Measurements from ENCODE around the gene SPON1.
"Not testable (repeated sequence)": the region's sequence is repeated elsewhere in the genome, so short reads cannot be mapped to it uniquely, and the experiment has no call there.

The SPON1 gene

DNA sequence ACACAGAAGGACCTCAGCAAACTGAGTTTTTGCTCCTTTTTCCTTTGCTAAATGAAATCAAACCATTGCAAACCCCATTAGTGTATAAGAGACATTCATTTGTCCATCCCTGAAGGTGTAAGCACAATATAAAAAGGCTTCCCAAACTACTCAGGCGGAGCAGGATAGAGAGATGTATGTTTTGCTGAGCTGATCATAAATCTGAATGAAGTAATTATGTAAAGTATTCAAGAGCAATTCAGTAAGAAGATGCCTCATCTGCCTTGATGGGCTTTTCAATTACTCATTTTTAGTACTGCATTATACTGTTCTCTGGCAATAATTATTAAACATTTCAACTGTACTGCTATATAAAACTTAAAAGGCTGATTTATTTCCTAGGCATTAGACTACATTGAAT is 65.0 kb downstream of the SPON1 start:
- TF ChIP-seq, protein P1, sequence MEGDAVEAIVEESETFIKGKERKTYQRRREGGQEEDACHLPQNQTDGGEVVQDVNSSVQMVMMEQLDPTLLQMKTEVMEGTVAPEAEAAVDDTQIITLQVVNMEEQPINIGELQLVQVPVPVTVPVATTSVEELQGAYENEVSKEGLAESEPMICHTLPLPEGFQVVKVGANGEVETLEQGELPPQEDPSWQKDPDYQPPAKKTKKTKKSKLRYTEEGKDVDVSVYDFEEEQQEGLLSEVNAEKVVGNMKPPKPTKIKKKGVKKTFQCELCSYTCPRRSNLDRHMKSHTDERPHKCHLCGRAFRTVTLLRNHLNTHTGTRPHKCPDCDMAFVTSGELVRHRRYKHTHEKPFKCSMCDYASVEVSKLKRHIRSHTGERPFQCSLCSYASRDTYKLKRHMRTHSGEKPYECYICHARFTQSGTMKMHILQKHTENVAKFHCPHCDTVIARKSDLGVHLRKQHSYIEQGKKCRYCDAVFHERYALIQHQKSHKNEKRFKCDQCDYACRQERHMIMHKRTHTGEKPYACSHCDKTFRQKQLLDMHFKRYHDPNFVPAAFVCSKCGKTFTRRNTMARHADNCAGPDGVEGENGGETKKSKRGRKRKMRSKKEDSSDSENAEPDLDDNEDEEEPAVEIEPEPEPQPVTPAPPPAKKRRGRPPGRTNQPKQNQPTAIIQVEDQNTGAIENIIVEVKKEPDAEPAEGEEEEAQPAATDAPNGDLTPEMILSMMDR (IDR thresholded peaks at IDR 0.05; ENCODE audit: low read depth, low read length, missing control alignments) = no peak
- H3K27me3 ChIP-seq (replicated peaks) = no peaks in the 10 kb centered on the region
- H3K36me3 ChIP-seq (replicated peaks) = no peaks in the 10 kb centered on the region
- no peak overlapping the region for H3K4me3 ChIP-seq (ENCODE audit: low read depth, low read length)
- no peak for DNase-seq
- in situ Hi-C loops (cut with HindIII; ENCODE audit: low pct_ligation_motif_present, low sequenced_read_pairs) = no loop called here
- no peak overlapping the region for H3K27ac ChIP-seq

DNA sequence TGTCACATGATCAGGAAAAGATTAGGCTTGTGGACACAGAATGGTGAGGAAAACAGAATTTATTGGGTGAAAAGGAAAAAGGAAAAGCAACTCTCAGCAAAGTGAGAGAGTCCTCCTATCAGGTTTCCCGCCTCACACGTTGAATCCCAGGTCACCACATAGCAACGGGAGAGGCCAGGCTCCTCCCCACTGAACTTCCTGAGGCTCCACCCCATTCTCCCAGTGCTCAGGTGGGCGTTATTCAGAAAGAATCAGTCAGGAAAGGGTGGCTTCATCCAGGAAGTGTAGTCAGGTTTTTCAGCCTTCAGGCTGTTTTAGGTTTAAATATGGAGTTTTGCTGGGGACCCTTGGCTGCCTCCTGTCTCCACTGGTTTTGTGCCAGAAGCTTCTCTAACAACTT is 66.9 kb downstream of the SPON1 start:
- in situ Hi-C loops (cut with HindIII; ENCODE audit: low pct_ligation_motif_present, low sequenced_read_pairs) = no loop called here
- DNase-seq = no peak

DNA sequence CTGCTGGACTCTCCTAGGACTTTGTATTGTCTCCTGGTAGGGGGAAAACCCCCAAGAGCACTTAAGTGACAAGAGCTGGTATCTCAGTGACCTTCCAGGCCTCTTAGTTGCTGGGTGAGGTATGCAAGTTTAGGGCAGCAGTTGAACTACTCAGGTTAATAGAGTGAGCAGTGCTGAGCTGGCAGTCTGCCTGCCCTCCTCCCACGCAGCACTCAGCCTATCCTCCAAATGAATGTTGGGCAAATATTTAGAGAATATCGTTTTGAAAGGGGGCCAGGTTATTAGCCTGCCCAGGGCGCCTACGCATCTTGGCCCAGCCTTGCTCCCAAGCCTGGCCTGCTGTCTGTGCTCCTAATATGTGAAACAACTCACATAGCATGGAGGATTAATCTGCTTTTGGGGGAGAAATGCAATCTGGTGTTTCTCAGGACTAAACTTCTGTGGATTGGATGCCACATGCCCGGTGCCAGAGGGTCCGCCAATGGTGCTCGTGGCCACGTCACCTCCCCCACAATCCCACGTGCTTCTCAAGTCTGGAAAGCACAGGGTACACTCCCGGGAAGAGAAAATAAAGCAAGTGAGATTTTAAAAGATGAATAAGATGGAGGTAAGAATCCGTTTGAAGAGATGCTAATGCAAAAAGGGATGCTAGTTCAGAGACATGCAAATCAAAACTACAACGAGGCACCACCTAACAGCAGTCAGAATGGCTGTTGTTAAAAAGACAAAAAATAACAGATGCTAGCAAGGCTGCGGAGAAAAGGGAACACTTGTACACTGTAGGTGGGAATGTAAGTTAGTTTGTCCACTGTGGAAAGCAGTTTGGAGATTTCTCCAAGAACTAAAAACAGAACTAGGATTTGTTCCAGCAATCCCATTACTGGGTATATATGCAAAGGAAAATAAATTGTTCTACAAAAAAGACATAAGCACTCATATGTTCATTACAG is 67.7 kb downstream of the SPON1 start:
- in situ Hi-C loops (cut with HindIII; ENCODE audit: low pct_ligation_motif_present, low sequenced_read_pairs) = no loop called here
- Histone ChIP-seq H3K36me3 (replicated peaks) (no peaks in the 10 kb centered on the region), H3K27me3 (replicated peaks) (no peaks in the 10 kb centered on the region), H3K27ac (no peak overlapping the region), H3K4me3 (ENCODE audit: low read depth, low read length) (no peak overlapping the region)
- TF ChIP-seq, protein P1 (IDR thresholded peaks at IDR 0.05; ENCODE audit: low read depth, low read length, missing control alignments) = no peak
- DNase-seq = peak; percentile 24

More for the DNA sequence above, 66.9 kb downstream of the SPON1 start:
- TF ChIP-seq, protein P1 (IDR thresholded peaks at IDR 0.05; ENCODE audit: low read depth, low read length, missing control alignments) = no peak
- no peaks in the 10 kb centered on the region for H3K27me3 ChIP-seq (replicated peaks)
- H3K27ac ChIP-seq = no peak overlapping the region
- H3K4me3 ChIP-seq (ENCODE audit: low read depth, low read length) = no peak overlapping the region
- no peaks in the 10 kb centered on the region for H3K36me3 ChIP-seq (replicated peaks)

DNA sequence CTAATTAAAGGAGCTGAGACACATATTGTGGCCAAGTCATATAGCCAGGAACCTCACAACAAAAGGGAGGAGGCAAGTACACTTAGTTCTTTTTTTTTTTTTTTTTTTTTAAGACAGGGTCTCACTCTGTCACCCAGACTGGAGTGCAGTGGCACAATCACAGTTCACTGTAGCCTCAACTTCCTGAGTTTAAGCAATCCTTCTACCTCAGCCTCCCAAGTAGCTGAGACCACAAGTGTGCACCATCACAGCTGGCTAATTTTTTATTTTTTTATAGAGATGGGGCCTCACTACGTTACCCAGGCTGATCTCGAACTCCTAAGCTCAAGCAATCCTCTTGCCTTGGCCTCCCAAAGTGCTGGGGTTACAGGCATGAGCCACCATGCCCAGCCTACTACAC is 73.0 kb downstream of the SPON1 start:
- H3K27ac ChIP-seq; H3K36me3 ChIP-seq (replicated peaks); H3K27me3 ChIP-seq (replicated peaks); DNase-seq; H3K4me3 ChIP-seq (ENCODE audit: low read depth, low read length); in situ Hi-C loops (cut with HindIII; ENCODE audit: low pct_ligation_motif_present, low sequenced_read_pairs): not testable (repeated sequence)

DNA sequence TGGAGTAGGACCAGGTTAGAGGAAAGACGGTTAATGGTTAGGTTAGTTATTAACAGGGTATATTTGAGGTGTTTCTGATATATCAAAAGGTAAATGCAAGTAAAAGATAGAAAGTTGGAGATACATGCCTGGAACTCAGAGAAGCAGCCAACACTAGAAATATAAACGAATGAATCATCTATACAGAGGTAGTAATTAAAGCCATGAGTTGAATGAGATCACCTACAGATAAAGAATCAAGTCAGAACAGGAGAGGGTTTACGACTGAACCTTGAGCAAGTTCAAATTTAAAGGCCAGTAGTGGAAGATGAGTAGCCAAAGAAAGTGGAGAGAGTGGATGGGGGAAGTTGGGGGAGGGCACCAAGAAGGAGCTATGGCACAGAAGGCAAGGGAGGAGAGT is 73.9 kb downstream of the SPON1 start:
- TF ChIP-seq, protein P1 (IDR thresholded peaks at IDR 0.05; ENCODE audit: low read depth, low read length, missing control alignments) = no peak

DNA sequence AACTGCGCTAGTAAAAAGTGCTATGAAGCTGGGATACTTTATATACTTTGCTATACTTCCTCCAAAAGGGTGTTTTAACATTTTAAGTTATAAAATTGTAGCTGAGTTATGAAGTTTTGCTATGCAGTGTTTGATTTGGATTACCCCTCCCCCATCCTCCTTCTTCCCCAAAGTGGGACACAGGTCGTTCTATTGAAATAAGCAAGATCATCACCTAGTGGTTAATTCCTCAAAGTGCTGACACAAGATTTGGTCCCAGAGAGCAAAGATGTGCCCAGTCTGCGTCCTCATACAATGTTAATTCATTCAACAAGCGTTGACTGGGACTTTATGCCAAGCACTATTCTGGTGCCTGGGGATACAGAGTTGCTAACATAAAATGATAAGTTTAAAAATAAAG is 78.5 kb downstream of the SPON1 start:
- DNase-seq = no peak
- Histone ChIP-seq H3K36me3 (replicated peaks) (no peaks in the 10 kb centered on the region), H3K27me3 (replicated peaks) (no peaks in the 10 kb centered on the region), H3K27ac (no peak overlapping the region), H3K4me3 (ENCODE audit: low read depth, low read length) (no peak overlapping the region)
- in situ Hi-C loops (cut with HindIII; ENCODE audit: low pct_ligation_motif_present, low sequenced_read_pairs) = no loop called here
- TF ChIP-seq, protein P1 (IDR thresholded peaks at IDR 0.05; ENCODE audit: low read depth, low read length, missing control alignments) = peak; percentile 23

More for the DNA sequence above, 73.9 kb downstream of the SPON1 start:
- Histone ChIP-seq H3K27ac (no peak overlapping the region), H3K36me3 (replicated peaks) (no peaks in the 10 kb centered on the region), H3K4me3 (ENCODE audit: low read depth, low read length) (no peak overlapping the region), H3K27me3 (replicated peaks) (no peaks in the 10 kb centered on the region)
- in situ Hi-C loops (cut with HindIII; ENCODE audit: low pct_ligation_motif_present, low sequenced_read_pairs) = no loop called here
- no peak for DNase-seq
